ENCODE data around the gene BMAL2.

DNA sequence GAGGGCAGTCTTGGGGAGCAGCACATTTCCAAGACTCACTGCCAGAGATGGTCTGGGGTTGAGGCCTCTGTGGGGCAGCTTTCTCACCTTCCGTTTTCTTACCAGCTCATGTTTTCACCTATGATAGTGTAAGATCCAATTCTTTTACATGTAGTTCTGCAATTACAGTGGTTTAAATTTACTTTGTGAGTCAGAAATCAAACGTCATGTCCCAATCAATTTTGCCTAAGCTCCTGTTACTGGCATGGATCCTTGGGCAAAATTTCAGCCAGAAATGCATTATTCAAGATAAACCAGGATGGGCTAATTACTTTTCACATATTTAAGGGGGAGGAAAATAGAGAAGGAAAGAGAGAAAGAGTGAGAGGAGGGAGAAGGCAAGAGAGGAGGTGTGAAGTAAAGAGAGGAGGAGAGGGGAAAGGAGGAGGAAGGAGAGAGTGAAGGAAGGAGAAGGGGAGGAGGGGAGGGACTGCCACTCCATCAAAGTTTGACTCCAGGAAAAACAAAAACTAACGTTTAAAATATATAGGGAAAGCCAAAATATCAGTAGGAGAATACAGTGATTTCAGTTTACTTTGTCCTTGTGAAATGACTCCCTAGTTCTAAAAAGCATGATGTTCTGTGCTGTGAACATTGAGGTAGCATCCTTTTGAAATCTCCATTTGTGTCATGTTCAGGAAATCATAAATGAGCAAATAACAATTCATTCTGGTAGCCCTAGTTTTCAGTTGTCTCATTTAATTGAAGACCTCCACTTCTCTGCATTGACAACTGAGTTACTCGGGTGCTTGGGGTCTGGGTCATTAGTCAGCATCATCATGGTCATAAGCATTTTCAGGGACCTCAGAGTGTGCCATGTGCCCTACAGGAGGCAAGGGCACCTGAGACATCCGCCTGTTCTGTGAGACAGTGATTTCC is 3.0 kb downstream of the BMAL2 start:
- TF ChIP-seq, protein P1, sequence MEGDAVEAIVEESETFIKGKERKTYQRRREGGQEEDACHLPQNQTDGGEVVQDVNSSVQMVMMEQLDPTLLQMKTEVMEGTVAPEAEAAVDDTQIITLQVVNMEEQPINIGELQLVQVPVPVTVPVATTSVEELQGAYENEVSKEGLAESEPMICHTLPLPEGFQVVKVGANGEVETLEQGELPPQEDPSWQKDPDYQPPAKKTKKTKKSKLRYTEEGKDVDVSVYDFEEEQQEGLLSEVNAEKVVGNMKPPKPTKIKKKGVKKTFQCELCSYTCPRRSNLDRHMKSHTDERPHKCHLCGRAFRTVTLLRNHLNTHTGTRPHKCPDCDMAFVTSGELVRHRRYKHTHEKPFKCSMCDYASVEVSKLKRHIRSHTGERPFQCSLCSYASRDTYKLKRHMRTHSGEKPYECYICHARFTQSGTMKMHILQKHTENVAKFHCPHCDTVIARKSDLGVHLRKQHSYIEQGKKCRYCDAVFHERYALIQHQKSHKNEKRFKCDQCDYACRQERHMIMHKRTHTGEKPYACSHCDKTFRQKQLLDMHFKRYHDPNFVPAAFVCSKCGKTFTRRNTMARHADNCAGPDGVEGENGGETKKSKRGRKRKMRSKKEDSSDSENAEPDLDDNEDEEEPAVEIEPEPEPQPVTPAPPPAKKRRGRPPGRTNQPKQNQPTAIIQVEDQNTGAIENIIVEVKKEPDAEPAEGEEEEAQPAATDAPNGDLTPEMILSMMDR (IDR thresholded peaks at IDR 0.05), result no peak
- no peak for TF ChIP-seq POLR2A (IDR thresholded peaks at IDR 0.05)

Measured in thyroid gland (tissue), 4 donors.